ENCODE data around the gene DCTN4. TPM values are rescaled to one million over a fixed set of nuclear protein-coding genes. Genes with fewer than 3 reads are reported as not detected.
A peak's percentile ranks its signal among the peaks of the same experiment; 100 is the strongest.
"Not testable (repeated sequence)": the region's sequence is repeated elsewhere in the genome, so short reads cannot be mapped to it uniquely, and the experiment has no call there.

The DCTN4 gene
- total RNA-seq: 10 to 100 TPM; 50.1 to 73.1 (median 57.5) TPM

DNA sequence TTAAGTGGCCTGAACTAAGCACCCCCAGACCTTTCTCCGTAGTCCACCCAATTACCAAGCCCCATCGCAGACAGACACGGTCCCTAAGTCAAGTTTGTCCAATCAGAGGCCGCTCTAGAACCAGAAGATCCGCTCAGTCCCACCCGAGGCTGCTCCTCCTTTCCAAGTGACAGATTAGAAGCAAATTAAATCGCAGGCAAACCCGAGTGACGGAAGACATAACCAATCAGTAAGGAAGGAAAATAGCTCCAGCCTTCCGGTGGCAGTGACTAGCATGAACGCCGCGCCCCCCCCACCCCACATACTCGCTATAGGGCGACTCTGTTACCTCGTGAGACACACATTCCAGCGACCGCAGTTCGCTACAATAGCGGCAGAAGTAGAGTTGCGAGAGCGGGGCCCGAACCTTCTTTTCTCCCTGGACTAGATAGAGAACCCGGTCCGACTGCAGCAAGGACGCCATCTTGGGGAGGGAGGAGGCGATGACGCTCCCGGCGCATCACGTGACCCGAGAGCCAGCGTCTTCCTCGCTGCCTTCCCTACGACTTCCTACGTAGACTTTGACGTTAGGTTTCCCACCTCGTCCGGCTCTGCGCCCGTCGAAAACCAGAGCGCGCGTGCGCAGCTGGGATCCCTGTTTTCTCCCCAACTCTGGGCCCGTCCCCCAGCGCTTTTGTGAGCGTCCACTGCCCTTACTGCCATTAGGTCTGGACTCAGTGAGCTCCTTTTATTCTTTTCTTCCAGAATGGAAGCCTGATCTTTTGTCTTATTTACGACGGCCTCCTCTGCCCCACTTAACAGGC is at the start of gene DCTN4:
TSS of gene DCTN4 (minus strand) at position 487 of the 803 bp plus-strand sequence. CDS start at position 463, 24 bp downstream.
- DNase-seq (ENCODE audit: low spot score in 2 of 2): peak; percentile 98 to 99
- intact Hi-C loops (cut with DNase I; ENCODE audit: low total_unique reads): no loop called here
- peak within 1 kb of the TSS; percentile 36 for H3K4me3 ChIP-seq (ENCODE audit: low read depth, poor library complexity, severe bottlenecking)
- 1 to 2% methylated on average over 50 to 51 of the region's 51 CpGs for WGBS, 2 donors
- TF ChIP-seq POLR2A (IDR thresholded peaks at IDR 0.05): peak in 1 of 2 donors; percentile 53
- TF ChIP-seq, protein P1, sequence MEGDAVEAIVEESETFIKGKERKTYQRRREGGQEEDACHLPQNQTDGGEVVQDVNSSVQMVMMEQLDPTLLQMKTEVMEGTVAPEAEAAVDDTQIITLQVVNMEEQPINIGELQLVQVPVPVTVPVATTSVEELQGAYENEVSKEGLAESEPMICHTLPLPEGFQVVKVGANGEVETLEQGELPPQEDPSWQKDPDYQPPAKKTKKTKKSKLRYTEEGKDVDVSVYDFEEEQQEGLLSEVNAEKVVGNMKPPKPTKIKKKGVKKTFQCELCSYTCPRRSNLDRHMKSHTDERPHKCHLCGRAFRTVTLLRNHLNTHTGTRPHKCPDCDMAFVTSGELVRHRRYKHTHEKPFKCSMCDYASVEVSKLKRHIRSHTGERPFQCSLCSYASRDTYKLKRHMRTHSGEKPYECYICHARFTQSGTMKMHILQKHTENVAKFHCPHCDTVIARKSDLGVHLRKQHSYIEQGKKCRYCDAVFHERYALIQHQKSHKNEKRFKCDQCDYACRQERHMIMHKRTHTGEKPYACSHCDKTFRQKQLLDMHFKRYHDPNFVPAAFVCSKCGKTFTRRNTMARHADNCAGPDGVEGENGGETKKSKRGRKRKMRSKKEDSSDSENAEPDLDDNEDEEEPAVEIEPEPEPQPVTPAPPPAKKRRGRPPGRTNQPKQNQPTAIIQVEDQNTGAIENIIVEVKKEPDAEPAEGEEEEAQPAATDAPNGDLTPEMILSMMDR (IDR thresholded peaks at IDR 0.05): no peak

DNA sequence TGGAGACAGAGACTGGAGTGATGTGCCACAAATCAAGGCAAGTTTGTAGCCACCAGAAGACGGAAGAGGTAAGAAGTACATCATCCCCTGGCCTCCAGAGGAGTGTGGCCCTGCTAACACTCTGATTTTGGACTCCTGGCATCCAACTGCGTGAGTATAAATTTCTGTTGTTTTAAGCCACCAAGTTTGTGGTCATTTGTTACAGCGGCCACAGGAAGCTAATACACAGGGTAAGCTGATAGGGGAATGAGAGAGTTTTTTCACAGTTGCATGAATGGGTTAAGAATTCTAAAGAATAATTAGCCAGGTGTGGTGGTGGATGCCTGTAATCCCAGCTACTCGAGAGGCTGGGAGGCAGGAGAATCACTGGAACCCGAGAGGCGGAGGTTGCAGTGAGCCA is 45.6 kb upstream of the DCTN4 start:
- intact Hi-C loops (cut with DNase I; ENCODE audit: low total_unique reads): no loop called here
- DNase-seq (ENCODE audit: low spot score in 2 of 2): no peak
- no peak for TF ChIP-seq POLR2A (IDR thresholded peaks at IDR 0.05)
- TF ChIP-seq, protein P1 (IDR thresholded peaks at IDR 0.05): no peak
- H3K4me3 ChIP-seq (ENCODE audit: low read depth, poor library complexity, severe bottlenecking): no peak overlapping the region
- WGBS, 2 donors: 92 to 95% methylated on average over 6 of the region's 6 CpGs

DNA sequence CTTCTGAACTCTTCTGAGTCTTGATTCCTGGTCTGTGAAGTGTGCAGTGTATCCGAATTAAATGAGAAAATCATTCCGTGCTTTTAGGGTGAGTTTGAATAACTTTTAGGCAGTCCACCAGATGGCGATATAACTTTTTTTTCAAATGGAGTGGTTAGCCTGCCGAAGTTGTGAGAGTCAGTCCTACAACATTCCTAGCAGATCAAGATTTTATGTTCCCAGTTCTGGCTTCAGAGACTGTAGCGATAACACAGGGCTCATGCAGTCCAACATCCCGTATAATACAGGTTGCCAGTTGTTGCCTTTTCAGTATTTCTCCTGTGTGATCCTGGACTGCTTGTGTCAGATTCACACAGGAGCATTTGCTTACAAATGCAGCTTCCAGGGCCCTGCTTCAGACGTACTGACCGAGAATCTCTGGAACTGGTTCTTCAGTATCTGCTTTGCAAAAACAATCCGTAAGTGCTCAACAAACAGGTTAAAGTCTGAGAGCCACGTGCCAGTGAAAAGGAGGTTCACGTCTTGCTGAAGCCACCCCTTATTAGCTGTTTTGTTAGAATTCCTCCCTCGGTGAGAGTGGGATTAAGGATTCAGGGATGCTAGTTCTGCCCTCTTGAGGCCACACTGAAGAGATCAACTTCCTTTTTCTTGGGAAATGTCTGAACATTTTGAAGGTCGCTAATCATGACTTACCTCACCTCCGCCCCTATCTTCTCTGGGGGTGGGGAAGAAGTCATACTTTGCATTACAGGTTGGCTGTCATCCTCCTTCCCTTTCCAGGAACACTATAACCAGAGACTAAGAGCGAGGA is 42.5 kb upstream of the DCTN4 start:
- no peak overlapping the region for H3K4me3 ChIP-seq (ENCODE audit: low read depth, poor library complexity, severe bottlenecking)
- WGBS, 2 donors: 5 to 9% methylated on average over 12 to 15 of the region's 15 CpGs
- TF ChIP-seq, protein P1 (IDR thresholded peaks at IDR 0.05): no peak
- TF ChIP-seq POLR2A (IDR thresholded peaks at IDR 0.05): no peak
- no peak for DNase-seq (ENCODE audit: low spot score in 2 of 2)
- intact Hi-C loops (cut with DNase I; ENCODE audit: low total_unique reads): no loop called here

DNA sequence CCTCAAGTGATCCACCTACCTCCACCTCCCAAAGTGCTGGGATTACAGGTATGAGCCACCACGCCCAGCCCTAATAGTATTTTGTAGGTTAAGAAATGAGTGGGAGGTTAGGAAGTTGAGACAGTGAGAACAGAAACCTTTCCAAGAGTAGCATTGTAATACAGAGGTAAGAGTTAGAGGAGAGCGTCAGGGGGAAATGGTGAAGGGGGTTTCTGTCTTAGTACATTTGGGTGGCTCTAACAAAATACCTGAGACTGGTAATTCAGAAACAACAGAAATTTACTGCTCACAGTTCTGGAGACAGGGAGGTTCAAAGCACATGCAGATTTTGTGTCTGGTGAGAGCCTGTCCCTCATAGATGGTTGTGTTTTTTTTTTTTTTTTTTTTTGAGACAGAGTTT is 38.6 kb upstream of the DCTN4 start:
- DNase-seq (ENCODE audit: low spot score in 2 of 2): no peak
- intact Hi-C loops (cut with DNase I; ENCODE audit: low total_unique reads): no loop called here
- 93 to 98% methylated on average over 2 of the region's 2 CpGs for WGBS, 2 donors
- TF ChIP-seq, protein P1 (IDR thresholded peaks at IDR 0.05): no peak
- TF ChIP-seq POLR2A (IDR thresholded peaks at IDR 0.05): no peak
- no peak overlapping the region for H3K4me3 ChIP-seq (ENCODE audit: low read depth, poor library complexity, severe bottlenecking)

DNA sequence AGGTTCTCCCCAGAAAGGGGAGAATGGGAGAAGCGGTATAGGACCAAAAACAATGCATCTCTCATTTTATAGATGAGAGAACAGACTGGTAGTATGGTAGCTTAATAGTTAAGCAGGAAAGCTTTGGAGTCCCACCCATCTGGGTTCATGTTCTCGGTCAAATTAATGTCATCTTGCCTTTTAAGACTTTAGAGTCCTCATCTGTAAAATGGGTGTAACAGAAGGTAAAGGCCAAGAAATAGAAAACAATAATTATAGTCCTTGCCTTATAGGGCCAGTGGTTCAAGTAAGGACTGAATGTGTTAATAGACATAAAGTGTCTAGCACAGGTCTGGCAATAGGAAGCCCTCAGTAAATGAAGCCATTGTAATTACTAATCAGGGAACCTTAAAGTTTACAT is 36.1 kb upstream of the DCTN4 start:
- intact Hi-C loops (cut with DNase I; ENCODE audit: low total_unique reads): no loop called here

DNA sequence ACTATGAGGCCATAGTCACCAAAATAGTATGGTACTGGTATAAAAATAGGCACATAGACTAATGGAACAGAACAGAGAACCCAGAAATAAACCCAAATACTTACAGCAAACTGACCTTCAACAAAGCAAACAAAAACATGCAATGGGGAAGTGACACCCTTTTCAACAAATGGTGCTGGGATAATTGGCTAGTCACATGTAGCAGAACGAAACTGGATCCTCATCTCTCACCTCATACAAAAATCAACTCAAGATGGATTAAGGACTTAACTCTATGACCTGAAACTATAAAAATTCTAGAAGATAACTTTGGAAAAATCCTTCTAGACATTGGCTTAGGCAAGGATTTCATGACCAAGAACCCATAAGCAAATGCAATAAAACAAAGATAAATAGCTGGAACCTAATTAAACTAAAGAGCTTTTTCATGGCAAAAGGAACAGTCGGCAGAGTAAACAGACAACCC is 34.6 kb upstream of the DCTN4 start:
- 87 to 92% methylated on average over 2 of the region's 2 CpGs for WGBS, 2 donors
- intact Hi-C loops (cut with DNase I; ENCODE audit: low total_unique reads); DNase-seq (ENCODE audit: low spot score in 2 of 2); H3K4me3 ChIP-seq (ENCODE audit: low read depth, poor library complexity, severe bottlenecking): not testable (repeated sequence)

More for the DNA sequence above, 36.1 kb upstream of the DCTN4 start:
- DNase-seq (ENCODE audit: low spot score in 2 of 2): no peak
- WGBS, 2 donors: 84 to 96% methylated on average over 2 of the region's 2 CpGs
- no peak overlapping the region for H3K4me3 ChIP-seq (ENCODE audit: low read depth, poor library complexity, severe bottlenecking)
- TF ChIP-seq POLR2A (IDR thresholded peaks at IDR 0.05): no peak
- TF ChIP-seq, protein P1 (IDR thresholded peaks at IDR 0.05): no peak
